Tongue (tissue), 2 donors: Measurements from ENCODE around the gene SALL1. TPM values are rescaled to one million over a fixed set of nuclear protein-coding genes. Genes with fewer than 3 reads are reported as not detected.

Source experiments
- DNase-seq: peaks from one replicate; pipeline ENCODE4 v3.0.0-alpha.2; 2015
- total RNA-seq: library from RNA; depleted of rRNA; stranded (reverse); fragments of >200 nt; gene quantifications from one replicate; pipeline ENCODE4 v1.2.3, GENCODE V29; 2014

SALL1 gene
- 0.21 TPM for total RNA-seq

DNA sequence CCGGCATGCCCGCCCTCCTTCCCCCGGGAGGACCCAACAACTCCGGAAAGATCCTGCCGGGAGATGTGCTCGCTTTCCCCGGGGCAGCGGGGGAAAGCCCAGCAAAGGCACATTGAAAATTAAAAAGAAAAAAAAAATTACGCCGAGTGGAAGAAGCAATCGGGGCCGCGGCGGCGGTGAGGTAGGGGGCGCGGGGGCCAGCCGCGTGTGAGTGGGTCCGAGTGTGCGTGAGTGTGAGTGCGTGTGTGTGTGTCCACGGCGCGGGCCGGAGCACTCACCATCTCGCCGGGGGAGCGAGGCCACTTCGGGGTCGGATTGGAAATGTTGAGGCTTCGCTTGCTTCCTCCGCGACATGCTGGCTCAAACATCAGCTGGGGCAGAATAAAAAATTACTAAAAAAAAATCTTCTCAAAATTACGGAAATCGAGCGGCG is at the start of gene SALL1:
Gene SALL1 (minus strand): TSS at position 383 of the 433 bp plus-strand sequence. CDS start 29 bp downstream, at position 354.
- no peak for DNase-seq

DNA sequence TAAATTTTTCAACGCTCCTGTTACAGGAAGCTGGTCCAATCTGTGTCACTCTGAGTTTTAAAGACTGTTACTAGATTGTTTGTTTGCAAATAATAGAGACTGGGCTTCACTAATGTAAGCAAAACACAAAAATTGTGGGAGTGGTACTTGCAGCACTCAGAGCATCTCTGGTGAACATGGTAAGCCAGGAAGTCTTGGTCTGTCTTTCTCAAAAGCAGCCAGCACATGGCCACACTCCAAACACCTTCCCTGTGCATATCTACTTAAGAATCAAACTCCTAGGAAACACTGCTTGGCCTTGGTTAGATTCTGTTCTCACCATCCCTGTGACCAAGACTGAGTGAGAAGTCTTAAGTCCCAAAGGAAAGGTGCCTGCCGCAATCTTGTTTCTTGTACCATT is 49.7 kb upstream of the SALL1 start:
- DNase-seq: no peak

DNA sequence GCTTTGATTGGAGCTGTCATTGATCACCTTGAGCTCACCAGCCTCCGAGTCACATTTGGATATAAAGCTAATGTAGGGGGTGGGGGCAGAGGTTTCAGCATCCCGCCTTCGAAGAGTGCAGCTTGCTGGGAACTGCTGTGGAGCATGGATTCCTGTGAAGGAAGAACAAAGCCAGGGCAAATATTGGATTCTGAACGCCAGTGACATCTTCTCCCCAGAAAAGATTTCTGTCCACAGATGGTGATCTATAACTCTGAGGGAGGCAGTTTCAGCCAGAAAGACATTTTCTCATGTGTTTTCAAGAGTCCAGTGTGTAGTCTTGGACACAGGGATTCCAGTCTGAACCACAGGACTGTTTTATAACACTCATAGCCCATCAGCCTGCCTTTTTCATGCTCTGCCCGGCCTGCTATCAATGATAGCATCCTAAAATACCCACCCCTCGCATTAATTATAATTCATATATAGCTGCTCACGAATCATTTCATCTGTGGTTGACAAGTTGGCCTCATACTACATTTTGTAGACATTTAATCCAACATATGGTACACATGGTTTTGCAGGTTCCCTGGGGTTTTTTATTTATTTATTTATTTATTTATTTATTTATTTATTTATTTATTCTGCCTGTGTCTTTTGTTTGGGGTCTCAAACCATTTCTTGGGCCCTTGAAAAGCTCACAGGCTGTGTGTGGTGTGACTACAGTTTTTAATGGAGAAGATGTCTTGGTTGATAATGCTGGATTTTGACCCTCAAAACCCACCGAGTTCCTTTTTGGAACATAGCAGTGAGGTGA is 47.1 kb upstream of the SALL1 start:
- no peak for DNase-seq

DNA sequence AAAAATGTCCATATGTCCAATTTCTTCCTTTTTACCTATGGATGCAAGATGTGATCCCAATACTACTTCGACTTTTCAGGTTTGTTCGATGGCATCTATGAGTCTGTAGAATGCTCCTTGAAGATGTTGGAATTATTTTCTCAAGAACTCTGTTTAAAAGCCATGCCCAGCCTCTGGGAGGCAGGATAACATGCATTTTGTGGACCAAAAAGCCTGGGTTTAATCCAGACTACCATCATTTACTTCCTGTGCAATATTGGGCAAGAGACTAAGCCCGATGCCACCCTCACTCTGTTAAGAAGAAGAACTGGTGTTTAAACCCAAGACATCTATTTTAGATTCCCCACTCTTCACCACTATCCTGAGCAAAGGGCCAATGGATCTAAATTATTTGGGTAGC is 42.8 kb upstream of the SALL1 start:
- no peak for DNase-seq

DNA sequence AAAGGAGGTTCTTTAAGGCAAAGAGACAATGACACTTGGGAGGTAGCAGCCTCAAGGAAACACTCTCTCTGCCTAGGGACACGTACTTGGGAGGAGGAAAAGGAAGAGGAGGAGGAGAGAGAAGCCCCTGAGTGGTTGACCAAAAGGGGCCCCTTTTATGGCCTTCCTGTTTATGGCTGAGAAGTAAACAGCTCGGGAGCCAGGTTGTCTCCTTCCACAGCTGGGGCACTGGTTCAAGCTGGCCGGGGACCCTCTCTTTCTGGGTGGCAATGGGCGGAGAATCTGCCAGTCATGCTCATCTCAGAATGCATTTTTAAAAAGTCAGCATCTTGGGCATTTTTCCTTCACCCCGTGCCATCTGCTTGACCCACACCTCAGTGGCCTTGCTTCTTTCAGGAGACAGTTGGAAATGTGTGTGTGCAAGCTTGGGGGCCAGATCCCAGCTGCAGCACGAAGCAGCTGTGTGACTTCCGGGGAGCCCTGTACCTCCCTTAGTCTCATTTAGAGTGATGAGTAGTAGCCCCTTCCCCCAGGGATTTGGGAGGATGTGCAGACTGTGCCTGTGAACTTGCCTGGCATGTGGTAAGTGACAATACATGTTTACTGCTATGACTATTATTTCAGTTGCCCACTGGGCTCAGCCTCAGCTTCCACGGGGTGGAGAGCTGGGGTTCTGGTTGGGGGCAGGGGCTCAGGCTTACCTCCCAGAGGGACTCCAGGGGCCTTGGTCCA is 33.8 kb upstream of the SALL1 start:
- DNase-seq: no peak

DNA sequence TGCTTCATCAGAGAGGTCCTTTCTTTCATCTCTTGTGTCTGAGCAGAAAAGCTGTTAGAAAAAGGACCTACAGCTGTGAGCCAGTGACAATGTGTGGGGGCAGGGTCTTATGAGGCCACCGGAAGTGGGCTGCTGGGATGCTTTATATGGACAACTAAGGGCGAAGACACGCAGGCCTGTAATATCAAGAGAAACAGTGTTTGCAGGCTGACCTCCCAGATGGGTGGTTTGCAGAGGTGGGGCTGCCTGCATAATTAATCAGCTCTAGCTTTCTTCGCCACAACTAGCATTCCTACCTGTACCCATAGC is 30.4 kb upstream of the SALL1 start:
- no peak for DNase-seq

DNA sequence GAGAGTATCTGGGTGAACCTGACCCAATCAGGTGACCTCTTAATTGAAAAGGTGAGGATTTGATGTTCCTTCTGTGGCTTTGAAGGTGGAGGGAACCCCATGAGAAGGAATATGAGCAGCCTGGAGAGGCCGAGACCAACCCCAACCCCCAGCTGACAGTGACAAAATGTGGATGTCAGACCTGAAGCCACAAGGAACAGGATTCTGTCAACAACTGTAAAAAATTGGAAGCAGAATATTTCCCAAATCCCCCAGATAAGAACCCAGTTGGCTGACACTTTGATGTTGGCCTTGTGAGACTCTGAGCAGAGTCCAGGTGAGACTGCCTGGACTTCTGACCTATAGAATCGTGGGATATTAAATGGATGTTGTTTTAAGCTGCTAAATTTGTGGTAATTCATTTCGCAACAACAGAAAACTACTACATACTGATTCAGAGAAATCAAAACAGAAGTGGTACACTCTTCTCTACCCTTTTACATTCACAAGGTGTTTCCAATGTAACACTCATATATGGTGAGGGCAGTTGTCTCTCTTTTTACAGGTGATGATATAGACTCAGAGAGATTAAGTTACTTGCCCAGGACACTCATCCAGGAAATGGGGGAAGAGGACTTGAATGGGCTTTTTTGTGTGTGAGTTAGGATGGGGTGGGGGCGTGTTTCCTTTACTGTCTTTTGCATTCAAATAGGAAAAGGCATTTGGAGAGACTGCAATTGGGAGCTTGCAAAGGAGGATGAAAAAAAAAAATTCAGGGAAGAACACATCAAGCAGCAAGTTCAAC is 29.8 kb upstream of the SALL1 start:
- DNase-seq: no peak

DNA sequence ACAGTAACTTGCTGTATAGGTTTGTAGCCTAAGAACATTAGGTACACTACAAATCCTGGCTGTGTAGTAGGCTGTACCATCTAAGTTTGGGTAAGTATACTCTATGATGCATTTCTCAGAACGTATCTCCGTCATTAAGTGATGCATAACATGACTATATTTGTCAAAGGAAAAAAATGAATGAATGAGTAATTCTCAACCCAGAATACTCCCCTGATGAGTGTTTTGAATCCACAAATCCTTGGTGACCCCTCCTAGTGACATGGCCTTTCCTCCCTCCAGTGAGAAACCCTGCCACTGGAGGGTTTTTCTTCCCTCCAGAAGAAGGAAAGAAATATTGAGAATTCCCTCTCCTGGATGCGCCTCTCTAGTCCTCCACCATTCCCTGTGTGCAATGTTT is 24.0 kb upstream of the SALL1 start:
- no peak for DNase-seq

DNA sequence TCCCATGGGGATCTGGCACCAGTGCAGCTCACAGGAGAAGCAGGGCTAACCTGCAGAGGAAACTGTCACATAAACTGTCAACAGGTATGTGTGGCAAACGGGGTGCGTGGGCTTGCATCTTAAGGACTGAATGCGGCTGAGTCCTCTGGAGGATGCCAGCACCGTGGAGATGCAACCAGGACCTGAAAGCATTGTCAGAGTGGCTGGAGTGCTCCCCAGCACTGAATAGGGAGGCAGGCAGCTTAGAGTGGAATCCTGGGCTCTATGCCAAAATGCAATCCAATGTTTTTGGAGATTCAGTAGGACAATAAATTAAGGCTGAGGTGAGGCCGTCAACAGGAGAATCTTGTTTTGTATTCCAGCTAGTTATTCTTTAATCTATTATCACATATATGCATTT is 21.3 kb upstream of the SALL1 start:
- no peak for DNase-seq

DNA sequence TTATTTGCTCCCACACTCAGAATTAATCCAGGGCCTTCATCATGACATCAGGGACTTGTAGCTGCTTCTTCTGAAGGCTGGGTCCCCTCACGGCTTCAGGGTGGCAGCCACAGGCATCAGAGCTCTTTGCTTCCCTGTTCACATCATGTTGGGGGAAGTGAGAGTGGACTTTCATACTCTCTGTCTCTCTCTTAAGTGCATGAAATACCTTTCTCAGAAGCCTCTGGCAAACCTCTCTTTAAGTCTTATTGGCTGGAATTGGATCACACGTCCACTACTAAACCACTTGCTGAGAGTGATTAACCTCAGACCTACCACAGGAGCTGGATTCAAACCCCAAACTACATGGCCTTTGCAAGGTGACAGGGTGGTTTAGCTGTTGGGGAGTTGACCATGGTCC is 17.7 kb upstream of the SALL1 start:
- no peak for DNase-seq

DNA sequence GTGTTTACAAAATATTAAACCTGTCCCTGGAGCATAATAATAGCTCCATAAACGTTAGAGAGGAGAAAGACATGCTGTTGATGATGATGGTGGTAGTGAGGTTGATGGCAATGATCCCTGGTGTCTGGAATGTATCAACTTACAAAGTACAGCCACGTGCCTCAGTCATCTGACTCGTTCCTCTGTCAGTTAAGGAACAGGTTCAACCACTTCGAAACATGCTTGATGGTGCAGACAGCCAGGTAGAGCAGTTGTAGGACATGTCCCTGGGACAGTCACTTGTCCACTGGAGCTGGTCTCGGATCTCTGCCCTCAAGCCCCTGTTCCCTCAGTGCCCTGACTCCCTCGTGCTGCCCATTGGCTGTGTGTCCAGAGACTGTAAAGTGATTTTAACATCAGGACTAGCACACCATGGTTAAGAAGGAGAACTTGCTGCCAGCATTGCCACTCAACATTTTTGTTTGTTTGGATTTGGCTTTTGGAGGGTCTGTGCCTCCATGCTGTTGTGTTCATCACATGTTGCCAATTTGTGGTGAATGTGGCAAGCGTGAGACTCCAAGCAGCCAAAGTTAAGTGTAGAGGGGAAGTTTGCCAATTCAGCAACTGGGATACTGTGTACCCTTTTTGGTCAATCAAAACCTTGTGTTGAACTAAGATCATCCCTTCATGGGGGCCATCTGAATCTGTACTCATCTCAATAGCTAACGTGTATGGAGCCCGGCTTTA is 16.3 kb upstream of the SALL1 start:
- no peak for DNase-seq

DNA sequence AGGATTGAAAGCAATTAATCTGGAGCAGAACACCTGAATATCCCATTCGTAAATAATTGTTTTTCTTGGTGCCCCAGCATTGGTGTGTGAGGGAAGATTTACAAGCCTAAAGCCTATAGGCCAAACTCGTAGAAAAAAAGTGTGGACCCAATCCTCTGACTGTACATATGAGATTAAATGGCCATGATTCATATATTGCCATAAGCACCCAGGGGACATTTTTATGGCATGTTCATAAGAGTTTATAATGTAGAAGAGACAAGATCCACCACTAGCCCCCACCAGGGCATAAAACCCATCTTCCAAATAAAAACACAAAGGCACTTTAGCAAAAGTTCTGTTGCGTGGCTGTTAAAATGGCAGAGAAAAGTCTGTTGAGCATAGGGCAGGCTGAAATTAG is 15.5 kb upstream of the SALL1 start:
- no peak for DNase-seq

DNA sequence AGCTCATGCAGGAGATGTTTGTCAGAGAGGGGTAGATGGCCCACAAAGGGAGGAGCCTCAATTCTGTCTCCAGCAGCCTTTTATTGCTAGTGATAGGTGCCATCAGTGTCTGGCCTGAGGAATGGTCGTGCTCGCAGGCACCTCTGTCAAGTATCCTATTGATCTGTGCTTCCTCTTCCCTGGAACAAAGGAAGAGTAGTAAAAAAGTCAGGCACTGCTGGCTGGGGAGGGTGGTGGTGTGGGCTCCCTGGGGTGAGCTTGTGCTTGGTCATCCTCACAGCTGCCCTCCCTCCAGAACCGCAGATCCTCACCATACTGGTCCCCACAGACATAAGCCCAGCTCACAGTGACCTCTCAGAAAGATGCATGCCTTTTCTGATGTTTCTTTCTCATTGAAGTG is 15.0 kb upstream of the SALL1 start:
- no peak for DNase-seq

DNA sequence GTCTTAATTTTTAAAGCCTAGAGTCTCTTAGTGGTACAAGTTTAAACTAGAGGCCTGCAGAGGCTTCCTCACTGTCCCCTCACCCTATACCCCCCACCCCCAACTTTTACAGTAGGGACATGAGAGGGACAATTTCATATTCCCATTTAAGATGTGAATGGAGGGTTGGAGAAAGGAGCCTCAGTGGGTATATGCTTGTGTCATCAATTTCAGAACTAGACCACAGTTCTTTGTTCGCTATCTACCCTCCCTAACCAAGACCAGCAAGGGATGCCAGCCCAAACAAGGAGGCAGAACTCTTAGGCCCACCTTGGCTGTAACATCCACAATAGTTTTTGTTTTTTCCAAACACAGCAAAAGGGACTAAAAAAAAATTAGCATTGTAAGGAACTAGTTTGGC is 14.0 kb upstream of the SALL1 start:
- DNase-seq: no peak

DNA sequence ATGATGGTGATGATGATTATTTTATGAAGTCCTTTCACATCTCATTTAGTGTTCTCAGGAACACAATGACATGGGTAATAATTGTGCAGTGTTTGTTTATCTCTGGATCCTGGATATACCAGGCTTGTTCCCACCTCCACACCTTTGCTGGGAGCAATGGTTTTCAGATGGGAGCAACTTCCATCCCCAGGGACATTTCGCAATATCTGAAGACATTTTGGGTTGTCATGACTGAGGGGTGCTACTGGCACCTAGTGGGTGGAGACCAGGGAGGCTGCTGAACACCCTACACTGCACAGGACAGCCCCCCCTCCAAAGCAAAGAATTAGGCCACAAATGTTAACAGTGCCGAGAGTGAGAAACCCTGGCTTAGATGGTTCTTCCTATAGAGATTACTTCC is 13.5 kb upstream of the SALL1 start:
- DNase-seq: no peak

DNA sequence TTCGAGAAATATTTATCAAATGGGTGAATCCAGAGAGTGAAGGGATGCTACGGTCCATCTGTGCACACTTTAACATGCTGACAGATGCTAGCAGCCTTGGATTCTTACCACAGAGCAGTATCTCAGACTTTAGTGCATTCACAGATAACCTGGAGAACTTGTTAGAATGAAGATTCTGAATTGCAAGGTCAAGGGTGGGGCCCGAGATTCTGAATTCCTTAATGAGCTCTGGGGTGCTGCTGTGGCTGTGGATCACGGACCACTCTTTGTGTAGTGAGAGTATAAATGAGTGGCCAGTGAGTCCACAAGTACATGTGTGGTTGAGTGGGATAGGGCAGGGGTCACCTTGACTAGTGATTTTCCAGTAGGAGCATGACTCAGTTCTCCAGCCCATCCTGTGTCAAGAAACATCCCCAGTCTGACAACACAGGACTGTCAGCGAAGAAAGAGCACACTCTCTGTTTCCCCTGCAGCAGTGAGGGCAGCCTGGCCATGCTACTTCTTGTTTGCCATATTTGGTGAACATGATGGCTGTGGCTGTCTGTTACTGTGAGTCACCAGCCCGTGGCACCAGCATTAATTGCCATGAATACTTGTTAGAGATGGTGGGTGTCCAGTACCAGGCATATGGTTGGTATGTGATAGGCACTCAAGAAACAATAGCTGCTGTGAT is 13.0 kb upstream of the SALL1 start:
- DNase-seq: no peak

DNA sequence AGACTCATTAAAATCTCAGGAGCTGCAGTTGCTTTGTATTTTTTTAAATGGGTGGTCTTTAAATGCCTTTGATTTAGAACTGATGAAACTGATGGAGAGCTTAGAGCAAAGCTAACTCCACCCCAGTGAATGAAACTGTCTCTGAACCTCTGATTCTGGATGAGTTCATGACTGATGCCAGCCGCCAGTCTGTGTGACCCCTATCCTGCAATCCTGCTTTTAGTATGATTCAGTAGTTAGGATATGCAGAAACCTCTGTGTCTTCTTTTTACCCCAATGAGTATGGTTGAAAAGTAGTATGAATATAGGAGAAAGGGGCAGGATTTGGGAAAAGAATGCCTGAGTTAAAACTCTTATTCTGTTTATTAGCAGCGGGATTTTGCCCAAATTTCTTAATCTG is 12.3 kb upstream of the SALL1 start:
- DNase-seq: no peak

DNA sequence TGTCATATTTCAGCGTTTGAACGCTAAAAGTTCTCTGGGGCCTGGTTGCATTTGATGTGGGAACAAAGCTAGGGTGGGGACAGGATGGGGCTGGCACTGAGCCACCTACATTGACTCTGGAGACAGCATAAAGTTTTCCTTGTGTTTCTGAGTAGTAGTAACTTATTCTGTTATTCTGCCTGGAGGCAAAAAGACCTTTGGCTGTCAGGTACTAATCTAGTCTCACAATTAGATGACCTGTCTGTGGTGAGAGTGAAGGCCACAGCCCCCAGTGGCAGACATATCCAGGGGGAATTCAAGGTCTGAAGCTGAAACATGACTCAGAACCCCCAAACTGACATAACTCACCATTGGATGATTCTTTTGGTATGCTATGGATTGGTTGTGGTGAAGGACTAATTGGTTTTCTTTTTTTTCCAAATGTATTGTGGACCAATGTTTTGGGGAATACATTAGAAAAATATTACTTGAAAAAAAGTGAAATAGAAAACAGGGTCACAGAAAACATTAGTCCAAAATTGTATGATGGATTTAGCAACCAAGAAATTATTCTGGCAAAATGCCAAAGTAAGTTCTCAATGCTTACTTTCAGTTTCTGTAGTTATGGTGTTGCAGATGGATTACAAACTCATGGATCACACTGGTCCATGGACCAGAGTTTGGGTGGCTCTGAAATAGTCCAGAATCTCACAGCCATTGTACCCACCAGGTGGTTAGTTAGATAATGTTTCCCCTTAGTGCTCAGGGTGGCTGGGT is 10.5 kb upstream of the SALL1 start:
- no peak for DNase-seq

DNA sequence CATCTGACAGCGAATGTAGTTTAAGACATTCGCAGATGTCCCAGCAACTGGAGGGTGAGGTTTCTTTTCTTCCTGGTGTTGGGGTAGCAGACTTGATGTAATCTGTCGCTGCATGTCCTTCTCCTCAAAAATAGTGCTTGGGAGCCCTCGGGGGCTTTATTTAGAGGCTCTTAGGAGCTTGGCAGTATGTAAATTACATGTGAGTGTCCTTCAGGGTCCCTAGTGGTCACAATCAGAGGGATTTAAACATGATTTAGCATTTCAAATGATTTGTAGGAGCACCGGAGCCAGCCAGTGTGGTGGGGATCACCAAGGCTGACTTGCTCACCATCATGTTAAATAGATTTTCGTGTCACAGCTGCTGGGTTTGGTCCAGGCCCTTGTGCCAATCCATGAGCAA is 8.8 kb upstream of the SALL1 start:
- DNase-seq: no peak

DNA sequence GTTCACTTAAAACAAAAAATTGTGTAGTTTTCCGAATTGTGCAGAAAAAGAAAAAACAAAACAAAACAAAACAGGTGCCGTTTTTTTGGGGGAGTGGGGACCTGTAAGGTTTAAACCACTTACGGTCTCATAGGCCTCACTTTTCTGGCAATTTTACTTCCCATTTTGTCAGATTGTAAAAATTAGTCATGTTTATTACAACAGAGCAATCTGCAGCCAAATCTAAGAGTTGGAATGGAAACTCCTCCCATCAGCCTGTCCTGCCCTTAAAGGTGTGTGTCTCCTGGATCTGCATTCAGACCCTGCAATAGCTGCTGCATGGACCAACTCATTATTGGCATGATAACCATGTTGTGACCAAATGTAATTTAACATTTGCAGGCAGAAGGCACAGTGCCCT is 8.2 kb upstream of the SALL1 start:
- DNase-seq: no peak

DNA sequence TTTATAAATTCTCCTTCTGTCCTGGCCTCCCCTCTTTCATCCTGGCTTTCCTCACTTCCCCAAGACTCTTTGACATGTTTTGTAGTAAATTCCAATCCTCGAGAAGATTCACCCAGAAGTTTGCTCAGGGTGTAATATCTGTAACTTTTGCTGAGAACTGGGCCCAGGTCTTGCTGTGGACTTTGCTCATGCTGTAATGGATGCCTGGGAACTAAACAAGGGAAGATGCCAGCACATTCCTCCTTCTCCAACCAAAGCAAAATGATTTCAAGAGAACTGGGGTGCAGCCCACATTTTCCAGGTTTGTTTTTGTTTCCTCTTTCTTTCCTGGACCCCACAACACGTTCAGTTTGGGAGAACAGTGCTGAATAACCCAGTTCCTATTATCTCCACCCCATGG is 6.6 kb upstream of the SALL1 start:
- no peak for DNase-seq
